ENCODE data around the gene UCKL1. TPM values are rescaled to one million over a fixed set of nuclear protein-coding genes. Genes with fewer than 3 reads are reported as not detected.

The UCKL1 gene
- total RNA-seq, 1 donor: 21.0 TPM

DNA sequence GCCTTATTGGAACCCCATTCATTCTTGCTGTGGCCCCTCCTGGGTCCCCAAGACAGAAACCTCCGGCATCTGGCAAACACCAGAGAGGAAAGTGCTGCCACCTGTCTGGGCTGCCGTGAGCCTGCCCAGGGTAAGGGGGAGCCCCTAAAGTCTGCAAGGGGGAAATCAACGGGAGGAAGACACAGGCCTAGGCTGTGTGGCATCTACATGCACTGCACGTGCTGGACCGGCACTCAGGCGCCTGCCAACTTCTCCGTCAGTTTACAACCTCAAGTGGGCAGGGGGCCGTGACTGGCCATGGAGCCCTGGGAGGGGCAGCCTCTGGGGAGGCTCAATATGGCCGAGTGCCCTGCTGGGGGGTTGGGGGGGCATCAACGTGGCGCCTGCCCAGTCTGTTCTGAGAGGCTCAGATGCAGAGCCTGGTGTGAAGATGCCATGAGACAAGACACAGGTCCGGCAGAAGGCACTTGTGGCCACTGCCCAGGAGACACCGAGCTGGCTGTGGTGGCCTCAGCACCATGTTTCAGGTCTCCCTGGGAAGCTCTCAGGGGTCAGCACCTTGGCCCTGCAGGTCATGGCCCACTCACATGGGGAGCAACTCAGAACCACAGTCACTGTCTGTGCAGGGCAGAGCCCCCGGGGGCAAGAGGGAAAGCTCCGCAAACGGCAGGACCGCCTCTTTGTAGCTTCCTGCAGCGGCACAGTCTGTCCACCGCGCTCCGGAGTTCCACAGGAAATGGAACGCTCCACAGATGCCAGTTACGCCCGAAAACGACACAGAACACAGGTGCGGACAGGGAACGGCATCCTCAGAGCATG, 8.4 kb downstream of the UCKL1 start:
- Histone ChIP-seq H4K20me1 (ENCODE audit: insufficient read depth, low read length) (peaks cover 82% of the 10 kb centered on the region), H3K79me2 (ENCODE audit: insufficient read depth, low read length) (peaks cover 78% of the 10 kb centered on the region), H3K9me3 (ENCODE audit: low read depth, low read length) (no peaks in the 10 kb centered on the region), H3K27ac (ENCODE audit: low read depth, low read length) (no peak overlapping the region), H3K4me2 (ENCODE audit: insufficient read depth, low read length) (no peak overlapping the region), H2AFZ (ENCODE audit: low read length) (no peak overlapping the region), H3K27me3 (ENCODE audit: insufficient read depth, low read length) (no peaks in the 10 kb centered on the region), H3K36me3 (ENCODE audit: insufficient read depth, low read length) (peaks cover 9% of the 10 kb centered on the region), H3K4me1 (ENCODE audit: insufficient read depth, low read length) (peaks cover 9% of the 10 kb centered on the region), H3K4me3 (ENCODE audit: insufficient read depth, low read length) (no peak overlapping the region)
- no peak for DNase-seq (ENCODE audit: insufficient read length, low spot score, missing footprints)
- TF ChIP-seq, protein P1, sequence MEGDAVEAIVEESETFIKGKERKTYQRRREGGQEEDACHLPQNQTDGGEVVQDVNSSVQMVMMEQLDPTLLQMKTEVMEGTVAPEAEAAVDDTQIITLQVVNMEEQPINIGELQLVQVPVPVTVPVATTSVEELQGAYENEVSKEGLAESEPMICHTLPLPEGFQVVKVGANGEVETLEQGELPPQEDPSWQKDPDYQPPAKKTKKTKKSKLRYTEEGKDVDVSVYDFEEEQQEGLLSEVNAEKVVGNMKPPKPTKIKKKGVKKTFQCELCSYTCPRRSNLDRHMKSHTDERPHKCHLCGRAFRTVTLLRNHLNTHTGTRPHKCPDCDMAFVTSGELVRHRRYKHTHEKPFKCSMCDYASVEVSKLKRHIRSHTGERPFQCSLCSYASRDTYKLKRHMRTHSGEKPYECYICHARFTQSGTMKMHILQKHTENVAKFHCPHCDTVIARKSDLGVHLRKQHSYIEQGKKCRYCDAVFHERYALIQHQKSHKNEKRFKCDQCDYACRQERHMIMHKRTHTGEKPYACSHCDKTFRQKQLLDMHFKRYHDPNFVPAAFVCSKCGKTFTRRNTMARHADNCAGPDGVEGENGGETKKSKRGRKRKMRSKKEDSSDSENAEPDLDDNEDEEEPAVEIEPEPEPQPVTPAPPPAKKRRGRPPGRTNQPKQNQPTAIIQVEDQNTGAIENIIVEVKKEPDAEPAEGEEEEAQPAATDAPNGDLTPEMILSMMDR (IDR thresholded peaks at IDR 0.05; ENCODE audit: extremely low read depth, low read depth, low read length): no peak

DNA sequence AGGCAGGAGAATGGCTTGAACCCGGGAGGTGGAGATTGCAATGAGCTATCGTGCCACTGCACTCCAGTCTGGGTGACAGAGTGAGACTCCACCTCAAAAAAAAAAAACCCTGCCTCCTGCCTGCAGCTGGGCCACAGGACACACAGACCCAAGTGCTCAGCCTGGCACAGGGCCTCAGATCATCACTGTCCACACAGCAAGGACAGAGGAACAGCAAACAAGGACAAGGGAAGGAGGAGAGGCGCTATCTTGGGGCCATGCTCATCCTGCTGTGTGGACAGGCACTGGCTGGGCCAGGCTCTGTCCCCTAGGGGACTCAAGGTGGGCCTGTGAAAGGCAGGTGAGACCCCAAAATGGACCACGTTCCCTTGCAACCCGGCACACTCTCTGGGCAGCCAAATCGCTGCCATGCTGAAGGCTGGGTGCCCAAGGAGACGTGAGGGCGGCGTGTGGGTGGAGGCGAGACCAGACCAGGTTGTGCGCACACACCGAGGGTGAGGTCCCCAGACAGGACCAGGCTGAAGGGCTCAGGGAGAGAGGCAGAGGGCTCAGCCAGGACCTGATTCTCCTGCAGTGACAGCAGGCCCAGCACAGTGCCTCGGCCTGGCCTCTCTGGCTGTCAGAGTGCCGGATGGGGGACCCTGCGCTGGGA, 9.1 kb downstream of the UCKL1 start:
- peaks cover 82% of the 10 kb centered on the region for H4K20me1 ChIP-seq (ENCODE audit: insufficient read depth, low read length)
- H3K36me3 ChIP-seq (ENCODE audit: insufficient read depth, low read length): peaks cover 9% of the 10 kb centered on the region
- H3K79me2 ChIP-seq (ENCODE audit: insufficient read depth, low read length): peaks cover 70% of the 10 kb centered on the region

DNA sequence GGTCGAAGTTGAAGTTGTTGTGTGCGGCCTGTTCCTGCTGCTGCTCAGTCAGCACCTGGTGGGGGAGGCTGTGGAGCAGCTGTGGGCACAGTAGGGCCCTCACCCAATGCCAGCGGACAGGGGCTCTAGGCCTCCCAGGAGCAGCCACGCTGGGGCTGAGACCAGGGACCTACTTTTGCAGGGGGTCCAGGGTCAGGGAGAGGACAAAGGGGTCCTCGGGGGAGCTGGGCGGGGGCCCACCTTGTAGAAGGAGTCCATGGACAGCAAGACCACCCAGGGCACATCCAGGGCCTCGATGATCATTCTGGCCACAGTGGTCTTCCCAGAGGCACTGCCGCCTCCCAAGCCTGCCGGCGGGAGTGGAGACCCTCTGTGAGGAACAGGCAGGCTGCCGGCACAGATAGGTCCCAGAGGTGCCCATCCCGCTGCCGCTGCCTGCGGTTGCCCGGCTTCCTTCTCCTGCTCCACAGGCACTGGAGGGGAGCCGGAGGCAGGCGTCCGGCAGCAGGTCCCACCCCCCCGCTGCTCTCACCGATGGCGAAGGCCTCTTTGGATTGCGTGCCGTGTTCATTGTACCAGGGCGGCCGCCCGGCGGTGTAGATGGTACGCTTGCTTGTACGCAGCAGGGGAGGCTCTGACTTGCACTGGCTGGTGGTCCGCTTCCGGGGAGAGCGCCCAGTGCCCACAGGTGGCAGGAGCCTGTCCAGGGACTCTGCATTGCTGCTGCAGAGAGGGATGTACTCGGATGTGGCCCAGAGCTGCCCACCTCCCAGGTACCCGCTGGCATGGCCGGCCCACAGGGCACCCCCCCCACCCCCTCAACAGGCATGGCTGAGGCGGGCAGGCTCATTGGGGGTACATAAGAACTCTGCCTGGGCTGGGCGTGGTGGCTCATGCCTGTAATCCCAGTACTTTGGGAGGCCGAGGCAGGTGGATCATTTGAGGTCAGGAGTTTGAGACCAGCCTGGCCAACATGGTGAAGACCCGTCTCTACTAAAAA, 10.0 kb downstream of the UCKL1 start:
- H3K27me3 ChIP-seq (ENCODE audit: insufficient read depth, low read length): no peaks in the 10 kb centered on the region
- no peak overlapping the region for H3K4me3 ChIP-seq (ENCODE audit: insufficient read depth, low read length)
- peaks cover 63% of the 10 kb centered on the region for H3K79me2 ChIP-seq (ENCODE audit: insufficient read depth, low read length)
- H2AFZ ChIP-seq (ENCODE audit: low read length): no peak overlapping the region
- DNase-seq (ENCODE audit: insufficient read length, low spot score, missing footprints): no peak
- peaks cover 9% of the 10 kb centered on the region for H3K4me1 ChIP-seq (ENCODE audit: insufficient read depth, low read length)
- peaks cover 78% of the 10 kb centered on the region for H4K20me1 ChIP-seq (ENCODE audit: insufficient read depth, low read length)
- no peak overlapping the region for H3K4me2 ChIP-seq (ENCODE audit: insufficient read depth, low read length)
- H3K27ac ChIP-seq (ENCODE audit: low read depth, low read length): no peak overlapping the region
- H3K9me3 ChIP-seq (ENCODE audit: low read depth, low read length): no peaks in the 10 kb centered on the region
- TF ChIP-seq, protein P1 (IDR thresholded peaks at IDR 0.05; ENCODE audit: extremely low read depth, low read depth, low read length): no peak
- peaks cover 9% of the 10 kb centered on the region for H3K36me3 ChIP-seq (ENCODE audit: insufficient read depth, low read length)

More for the DNA sequence above, 9.1 kb downstream of the UCKL1 start:
- Histone ChIP-seq H2AFZ (ENCODE audit: low read length) (no peak overlapping the region), H3K9me3 (ENCODE audit: low read depth, low read length) (no peaks in the 10 kb centered on the region), H3K27ac (ENCODE audit: low read depth, low read length) (no peak overlapping the region), H3K27me3 (ENCODE audit: insufficient read depth, low read length) (no peaks in the 10 kb centered on the region), H3K4me2 (ENCODE audit: insufficient read depth, low read length) (no peak overlapping the region), H3K4me3 (ENCODE audit: insufficient read depth, low read length) (no peak overlapping the region), H3K4me1 (ENCODE audit: insufficient read depth, low read length) (peaks cover 9% of the 10 kb centered on the region)
- TF ChIP-seq, protein P1 (IDR thresholded peaks at IDR 0.05; ENCODE audit: extremely low read depth, low read depth, low read length): no peak
- DNase-seq (ENCODE audit: insufficient read length, low spot score, missing footprints): no peak
